H9 (cell line): ENCODE data around the gene ZBTB17. TPM values are rescaled to one million over a fixed set of nuclear protein-coding genes. Genes with fewer than 3 reads are reported as not detected.

ENCODE experiments used
- DNase-seq: peaks from one replicate; pipeline ENCODE4 v3.0.0-alpha.2; 2017
- H2AFZ ChIP-seq: one replicate; pipeline ENCODE4 v1.6.1; 2013; ENCODE audit warnings: mild to moderate bottlenecking, low read length, control low read depth, moderate library complexity
- H2AK5ac ChIP-seq: 2 replicates; pipeline ENCODE4 v1.6.1; 2013; ENCODE audit warnings: low read length, control low read depth, mixed read lengths; ENCODE audit not compliant: insufficient read length
- H2BK120ac ChIP-seq: one replicate; pipeline ENCODE4 v1.6.1; 2013; ENCODE audit warnings: low read depth, mild to moderate bottlenecking, low read length, control low read depth, inconsistent platforms; ENCODE audit not compliant: poor library complexity, severe bottlenecking
- H2BK12ac ChIP-seq: 2 replicates; pipeline ENCODE4 v1.6.1; 2013; ENCODE audit warnings: low read length, control low read depth, mixed read lengths, low read depth; ENCODE audit not compliant: insufficient read length
- H2BK15ac ChIP-seq: 2 replicates; pipeline ENCODE4 v1.6.1; 2013; ENCODE audit warnings: low read depth, low read length, control low read depth
- H2BK20ac ChIP-seq: one replicate; pipeline ENCODE4 v1.6.1; 2013; ENCODE audit warnings: low read depth, mild to moderate bottlenecking, low read length, control low read depth, inconsistent platforms; ENCODE audit not compliant: poor library complexity, severe bottlenecking
- H2BK5ac ChIP-seq: 2 replicates; pipeline ENCODE4 v1.6.1; 2013; ENCODE audit warnings: low read length, control low read depth, mixed read lengths; ENCODE audit not compliant: insufficient read length
- H3K14ac ChIP-seq: 2 replicates; pipeline ENCODE4 v1.6.1; 2013; ENCODE audit warnings: low read length, control low read depth; ENCODE audit not compliant: insufficient read depth
- H3K18ac ChIP-seq: 2 replicates; pipeline ENCODE4 v1.6.1; 2013; ENCODE audit warnings: low read depth, mild to moderate bottlenecking, mixed read lengths, low read length, control low read depth; ENCODE audit not compliant: insufficient read length
- H3K23ac ChIP-seq: 2 replicates; pipeline ENCODE4 v1.6.1; 2013; ENCODE audit warnings: low read length, control low read depth, mixed read lengths, low read depth; ENCODE audit not compliant: insufficient read length
- H3K23me2 ChIP-seq: 2 replicates; pipeline ENCODE4 v1.6.1; 2013; ENCODE audit warnings: low read depth, mild to moderate bottlenecking, mixed read lengths, low read length, control low read depth; ENCODE audit not compliant: insufficient read length, poor library complexity, severe bottlenecking
- H3K27ac ChIP-seq: 2 replicates; pipeline ENCODE4 v1.5.1; 2013; ENCODE audit warnings: low read length, control low read depth, mixed read lengths, low read depth; ENCODE audit not compliant: insufficient read length
- H3K27me3 ChIP-seq: 2 replicates; pipeline ENCODE4 v1.6.1; 2013; ENCODE audit warnings: low read length, control low read depth, inconsistent platforms; ENCODE audit not compliant: insufficient read depth
- H3K4ac ChIP-seq: 2 replicates; pipeline ENCODE4 v1.6.1; 2013; ENCODE audit warnings: low read depth, mild to moderate bottlenecking, control low read depth, inconsistent platforms, low read length, moderate library complexity
- H3K4me1 ChIP-seq: 2 replicates; pipeline ENCODE4 v1.6.1; 2013; ENCODE audit warnings: low read length, control low read depth, inconsistent platforms; ENCODE audit not compliant: insufficient read depth
- H3K4me2 ChIP-seq: 2 replicates; pipeline ENCODE4 v1.6.1; 2013; ENCODE audit warnings: low read length, control low read depth, mixed read lengths; ENCODE audit not compliant: insufficient read length, insufficient read depth
- H3K56ac ChIP-seq: 2 replicates; pipeline ENCODE4 v1.6.1; 2013; ENCODE audit warnings: low read depth, mild to moderate bottlenecking, mixed read lengths, low read length, control low read depth; ENCODE audit not compliant: insufficient read length
- H3K79me1 ChIP-seq: 2 replicates; pipeline ENCODE4 v1.6.1; 2013; ENCODE audit warnings: low read depth, mild to moderate bottlenecking, moderate library complexity, low read length, control low read depth, inconsistent platforms; ENCODE audit not compliant: insufficient read depth, poor library complexity, severe bottlenecking
- H3K79me2 ChIP-seq: 2 replicates; pipeline ENCODE4 v1.6.1; 2013; ENCODE audit warnings: low read length, control low read depth, inconsistent platforms; ENCODE audit not compliant: insufficient read depth
- H3K9ac ChIP-seq: 2 replicates; pipeline ENCODE4 v1.6.1; 2013; ENCODE audit warnings: low read length, control low read depth, mixed read lengths; ENCODE audit not compliant: insufficient read length; ENCODE audit errors: extremely low read depth
- H3K9me3 ChIP-seq: one replicate; pipeline ENCODE4 v1.6.1; 2013; ENCODE audit warnings: low read depth, low read length, inconsistent platforms; ENCODE audit not compliant: control insufficient read depth
- H3T11ph ChIP-seq: one replicate; pipeline ENCODE4 v1.6.1; 2013; ENCODE audit warnings: mild to moderate bottlenecking, low read length, control low read depth, inconsistent platforms
- H4K20me1 ChIP-seq: one replicate; pipeline ENCODE4 v1.6.1; 2013; ENCODE audit not compliant: control insufficient read depth, insufficient read length, insufficient read depth
- H4K5ac ChIP-seq: 2 replicates; pipeline ENCODE4 v1.6.1; 2013; ENCODE audit warnings: low read depth, mild to moderate bottlenecking, mixed read lengths, low read length, control low read depth; ENCODE audit not compliant: insufficient read length
- H4K8ac ChIP-seq: replicated peaks from 2 replicates; pipeline ENCODE4 v1.6.1; 2013; ENCODE audit warnings: low read length, control low read depth, mixed read lengths, low read depth; ENCODE audit not compliant: insufficient read length
- H4K91ac ChIP-seq: 2 replicates; pipeline ENCODE4 v1.6.1; 2013; ENCODE audit warnings: low read depth, mild to moderate bottlenecking, moderate library complexity, mixed read lengths, low read length, control low read depth; ENCODE audit not compliant: insufficient read length
- H3K27ac Mint-ChIP-seq, 3 experiments: 2 replicates in 2 of 3; 3 replicates in 1 of 3; pipeline ENCODE4 v1.8.0; 2020 to 2021; ENCODE audit warnings: mixed read lengths in 3 of 3, mild to moderate bottlenecking in 1 of 3, moderate library complexity in 1 of 3
- H3K27me3 Mint-ChIP-seq: 2 replicates; pipeline ENCODE4 v1.8.0; 2021; ENCODE audit warnings: low read depth, mild to moderate bottlenecking, moderate library complexity, mixed read lengths
- H3K36me3 Mint-ChIP-seq, 3 experiments: 2 replicates in 2 of 3; 3 replicates in 1 of 3; pipeline ENCODE4 v1.8.0; 2020 to 2021; ENCODE audit warnings: low read depth in 3 of 3, mixed read lengths in 3 of 3; ENCODE audit not compliant: insufficient read depth in 1 of 3
- H3K4me1 Mint-ChIP-seq, 2 experiments: 2 replicates each; pipeline ENCODE4 v1.8.0; 2020; ENCODE audit warnings: mixed read lengths in 2 of 2
- H3K4me3 Mint-ChIP-seq, 2 experiments: 2 replicates in 1 of 2; 3 replicates in 1 of 2; pipeline ENCODE4 v1.8.0; 2020 to 2021; ENCODE audit warnings: mild to moderate bottlenecking in 2 of 2, mixed read lengths in 2 of 2, moderate library complexity in 1 of 2
- H3K9me3 Mint-ChIP-seq, 2 experiments: 2 replicates in 1 of 2; 3 replicates in 1 of 2; pipeline ENCODE4 v1.8.0; 2020; ENCODE audit warnings: mild to moderate bottlenecking in 2 of 2, mixed read lengths in 2 of 2, moderate library complexity in 1 of 2
- WGBS: extraction: QIAGEN DNeasy Blood & Tissue Kit; methylation state at CpG from one replicate; pipeline ENCODE4 v1.1.7; 2013; ENCODE audit warnings: missing lambda C conversion rate, low lambda C conversion rate, mixed read lengths; ENCODE audit not compliant: insufficient read length; ENCODE audit errors: extremely low coverage; 5-methylcytosine and 5-hydroxymethylcytosine counted together
- total RNA-seq: library from RNA; stranded (reverse); gene quantifications from 2 replicates; pipeline ENCODE4 v1.2.1, GENCODE V29; 2021
- TF ChIP-seq, protein P1 (sequence below): fragments of 200-600 bp; sonication (generic); conservative IDR thresholded peaks from 3 replicates; pipeline ENCODE4 v1.8.0; 2021; ENCODE audit warnings: antibody characterized with exemption, mild to moderate bottlenecking

ZBTB17 gene
- total RNA-seq, 1 experiment from 2014 or later, result 16.5 TPM

DNA sequence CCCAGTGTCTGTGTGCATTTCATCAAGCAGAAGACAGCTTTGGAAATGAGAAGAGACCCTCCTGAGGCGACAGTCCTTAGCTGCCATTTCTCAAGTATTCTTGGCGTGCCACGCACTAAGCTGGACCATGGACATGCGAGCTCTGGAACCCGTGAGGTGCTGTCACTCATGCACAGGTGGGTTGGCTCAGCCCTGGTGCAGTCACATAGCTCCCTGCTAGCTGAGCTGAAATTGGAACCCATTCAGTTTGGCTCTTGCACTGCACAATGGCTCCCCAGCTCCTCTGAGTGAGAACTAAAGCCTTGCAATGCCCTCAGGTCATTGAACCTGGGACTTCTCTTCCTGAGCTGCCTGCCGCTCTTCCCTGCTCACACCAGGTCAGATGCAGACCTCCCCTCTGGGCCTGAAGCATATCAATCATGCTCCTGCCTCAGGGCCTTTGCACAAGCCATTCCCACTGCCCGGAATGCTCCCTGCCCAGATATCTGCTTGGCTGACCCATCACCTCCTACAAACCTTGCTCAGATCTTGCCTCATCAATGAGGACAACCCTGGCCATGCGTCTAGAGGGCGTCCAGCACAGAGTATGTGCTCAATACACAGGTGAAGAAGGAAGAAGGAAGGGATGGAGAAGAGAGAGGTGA, 21.9 kb upstream of the ZBTB17 start:
- Histone ChIP-seq H3K79me1 (no peaks in the 10 kb centered on the region), H2BK120ac (no peak overlapping the region), H3T11ph (no peak overlapping the region), H3K4me1 (no peaks in the 10 kb centered on the region), H3K4ac (no peak overlapping the region), H4K8ac (no peak overlapping the region), H2BK15ac (no peak overlapping the region), H3K27ac (no peak overlapping the region), H2AK5ac (no peak overlapping the region), H3K56ac (no peak overlapping the region), H4K20me1 (no peaks in the 10 kb centered on the region), H2BK5ac (no peak overlapping the region), H2BK20ac (no peak overlapping the region), H3K9me3 (no peaks in the 10 kb centered on the region), H3K14ac (no peak overlapping the region), H3K27me3 (no peaks in the 10 kb centered on the region), H3K18ac (no peak overlapping the region), H3K9ac (no peak overlapping the region), H4K5ac (no peak overlapping the region), H3K23me2 (no peaks in the 10 kb centered on the region), H2AFZ (no peak overlapping the region), H3K79me2 (no peaks in the 10 kb centered on the region), H3K23ac (no peak overlapping the region), H4K91ac (no peak overlapping the region), H2BK12ac (no peak overlapping the region), H3K4me2 (no peak overlapping the region)
- no CpG with 5 or more reads among the region's 9 CpGs for WGBS
- H3K27ac Mint-ChIP-seq, result no peak overlapping the region; a peak in 1 of 7 replicates
- DNase-seq, result no peak
- no peak overlapping the region for H3K4me3 Mint-ChIP-seq
- H3K36me3 Mint-ChIP-seq, result no peaks in the 10 kb centered on the region
- H3K9me3 Mint-ChIP-seq, result no peaks in the 10 kb centered on the region
- H3K4me1 Mint-ChIP-seq, result no peaks in the 10 kb centered on the region
- TF ChIP-seq, protein P1, sequence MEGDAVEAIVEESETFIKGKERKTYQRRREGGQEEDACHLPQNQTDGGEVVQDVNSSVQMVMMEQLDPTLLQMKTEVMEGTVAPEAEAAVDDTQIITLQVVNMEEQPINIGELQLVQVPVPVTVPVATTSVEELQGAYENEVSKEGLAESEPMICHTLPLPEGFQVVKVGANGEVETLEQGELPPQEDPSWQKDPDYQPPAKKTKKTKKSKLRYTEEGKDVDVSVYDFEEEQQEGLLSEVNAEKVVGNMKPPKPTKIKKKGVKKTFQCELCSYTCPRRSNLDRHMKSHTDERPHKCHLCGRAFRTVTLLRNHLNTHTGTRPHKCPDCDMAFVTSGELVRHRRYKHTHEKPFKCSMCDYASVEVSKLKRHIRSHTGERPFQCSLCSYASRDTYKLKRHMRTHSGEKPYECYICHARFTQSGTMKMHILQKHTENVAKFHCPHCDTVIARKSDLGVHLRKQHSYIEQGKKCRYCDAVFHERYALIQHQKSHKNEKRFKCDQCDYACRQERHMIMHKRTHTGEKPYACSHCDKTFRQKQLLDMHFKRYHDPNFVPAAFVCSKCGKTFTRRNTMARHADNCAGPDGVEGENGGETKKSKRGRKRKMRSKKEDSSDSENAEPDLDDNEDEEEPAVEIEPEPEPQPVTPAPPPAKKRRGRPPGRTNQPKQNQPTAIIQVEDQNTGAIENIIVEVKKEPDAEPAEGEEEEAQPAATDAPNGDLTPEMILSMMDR, result no peak
- H3K27me3 Mint-ChIP-seq, result peaks cover 27% of the 10 kb centered on the region
